IPS-20b (cell line): ENCODE results near the gene ARPP19.
A peak's percentile ranks its signal among the peaks of the same experiment; 100 is the strongest.
"Not testable (repeated sequence)": the region's sequence is repeated elsewhere in the genome, so short reads cannot be mapped to it uniquely, and the experiment has no call there.

Experiments
- H3K27ac ChIP-seq: one replicate; pipeline ENCODE4 v1.5.1; 2013; ENCODE audit warnings: low read length
- H3K27me3 ChIP-seq: 2 replicates; pipeline ENCODE4 v1.6.1; 2013; ENCODE audit warnings: mild to moderate bottlenecking, low read length, inconsistent platforms; ENCODE audit not compliant: insufficient read depth
- H3K36me3 ChIP-seq: 2 replicates; pipeline ENCODE4 v1.6.1; 2013; ENCODE audit warnings: low read depth, mild to moderate bottlenecking, inconsistent platforms, low read length, moderate library complexity; ENCODE audit not compliant: insufficient read depth
- H3K4me1 ChIP-seq: 2 replicates; pipeline ENCODE4 v1.6.1; 2013; ENCODE audit warnings: mild to moderate bottlenecking, control low read depth, inconsistent platforms, low read length, moderate library complexity; ENCODE audit not compliant: insufficient read depth
- H3K4me3 ChIP-seq: 2 replicates; pipeline ENCODE4 v1.5.1; 2013; ENCODE audit warnings: mild to moderate bottlenecking, low read length, inconsistent platforms
- H3K9ac ChIP-seq: 2 replicates; pipeline ENCODE4 v1.6.1; 2013; ENCODE audit warnings: low read depth, mild to moderate bottlenecking, inconsistent platforms, low read length, moderate library complexity
- H3K9me3 ChIP-seq: 2 replicates; pipeline ENCODE4 v1.6.1; 2013; ENCODE audit warnings: mild to moderate bottlenecking, low read depth, low read length, inconsistent platforms; ENCODE audit not compliant: insufficient read depth

ARPP19 gene

GRCh38 chr15:52568601-52569585 is at the start of gene ARPP19:
Gene ARPP19 (minus strand): TSS chr15:52569030. CDS start chr15:52568892, 138 bp downstream.
- Histone ChIP-seq H3K9ac (peak within 1 kb of the TSS; percentile 98), H3K36me3 (no peaks in the 10 kb centered on the region), H3K27me3 (no peaks in the 10 kb centered on the region), H3K27ac (peak within 1 kb of the TSS; percentile 84), H3K4me3 (peak within 1 kb of the TSS; percentile 82), H3K4me1 (peaks cover 6% of the 10 kb centered on the region; the same call in 1 of the 2 replicates), H3K9me3 (no peaks in the 10 kb centered on the region)

- no peaks in the 10 kb centered on the region for H3K9me3 ChIP-seq
- H3K4me1 ChIP-seq: no peaks in the 10 kb centered on the region
- H3K27ac ChIP-seq: no peak overlapping the region
- no peaks in the 10 kb centered on the region for H3K27me3 ChIP-seq
- no peak overlapping the region for H3K9ac ChIP-seq
- H3K4me3 ChIP-seq: no peak overlapping the region
- H3K36me3 ChIP-seq: no peaks in the 10 kb centered on the region
Observed at GRCh38 chr15:52617026-52617425, 48.2 kb upstream of the ARPP19 start.

- Histone ChIP-seq H3K36me3 (no peaks in the 10 kb centered on the region), H3K27ac (no peak overlapping the region), H3K4me1 (no peaks in the 10 kb centered on the region), H3K27me3 (no peaks in the 10 kb centered on the region), H3K9ac (no peak overlapping the region), H3K9me3 (no peaks in the 10 kb centered on the region), H3K4me3 (no peak overlapping the region)
Observed at GRCh38 chr15:52615302-52615701, 46.5 kb upstream of the ARPP19 start.

- Histone ChIP-seq H3K27me3 (no peaks in the 10 kb centered on the region), H3K9me3 (no peaks in the 10 kb centered on the region), H3K4me1 (no peaks in the 10 kb centered on the region), H3K4me3 (no peak overlapping the region), H3K27ac (no peak overlapping the region), H3K9ac (no peak overlapping the region), H3K36me3 (peaks cover 6% of the 10 kb centered on the region; the same call in 1 of the 2 replicates)
Observed at GRCh38 chr15:52609593-52609992, 40.8 kb upstream of the ARPP19 start.

GRCh38 chr15:52584414-52584813 is 15.6 kb upstream of the ARPP19 start:
- Histone ChIP-seq H3K4me3 (no peak overlapping the region), H3K27ac (no peak overlapping the region), H3K9me3 (no peaks in the 10 kb centered on the region), H3K27me3 (no peaks in the 10 kb centered on the region), H3K36me3 (no peaks in the 10 kb centered on the region), H3K4me1 (no peaks in the 10 kb centered on the region), H3K9ac (no peak overlapping the region)

- Histone ChIP-seq H3K27me3 (no peaks in the 10 kb centered on the region), H3K4me3 (no peak overlapping the region), H3K36me3 (no peaks in the 10 kb centered on the region), H3K4me1 (no peaks in the 10 kb centered on the region), H3K9ac (no peak overlapping the region), H3K9me3 (no peaks in the 10 kb centered on the region), H3K27ac (no peak overlapping the region)
Observed at GRCh38 chr15:52579852-52580251, 11.0 kb upstream of the ARPP19 start.

- no peak overlapping the region for H3K4me3 ChIP-seq
- H3K27me3 ChIP-seq: no peaks in the 10 kb centered on the region
- H3K4me1 ChIP-seq: no peaks in the 10 kb centered on the region
- H3K36me3 ChIP-seq: no peaks in the 10 kb centered on the region
- H3K9ac ChIP-seq: no peak overlapping the region
- H3K9me3 ChIP-seq: no peaks in the 10 kb centered on the region
- no peak overlapping the region for H3K27ac ChIP-seq
Observed at GRCh38 chr15:52576692-52577091, 7.9 kb upstream of the ARPP19 start.

GRCh38 chr15:52575573-52575972 is 6.7 kb upstream of the ARPP19 start:
- not testable (repeated sequence) for H3K4me1 ChIP-seq, H3K27me3 ChIP-seq, H3K9me3 ChIP-seq, H3K9ac ChIP-seq, H3K4me3 ChIP-seq, H3K27ac ChIP-seq, H3K36me3 ChIP-seq

GRCh38 chr15:52575072-52575471 is 6.2 kb upstream of the ARPP19 start:
- H3K36me3 ChIP-seq: no peaks in the 10 kb centered on the region
- no peaks in the 10 kb centered on the region for H3K9me3 ChIP-seq
- no peak overlapping the region for H3K4me3 ChIP-seq
- H3K4me1 ChIP-seq: no peaks in the 10 kb centered on the region
- no peaks in the 10 kb centered on the region for H3K27me3 ChIP-seq
- H3K9ac ChIP-seq: no peak overlapping the region
- H3K27ac ChIP-seq: no peak overlapping the region

GRCh38 chr15:52574623-52575022 is 5.8 kb upstream of the ARPP19 start:
- H3K36me3 ChIP-seq, H3K27ac ChIP-seq, H3K9me3 ChIP-seq, H3K27me3 ChIP-seq, H3K9ac ChIP-seq, H3K4me1 ChIP-seq, H3K4me3 ChIP-seq: not testable (repeated sequence)

- Histone ChIP-seq H3K9me3 (no peaks in the 10 kb centered on the region), H3K36me3 (no peaks in the 10 kb centered on the region), H3K27me3 (no peaks in the 10 kb centered on the region), H3K9ac (peak overlapping the region; percentile 98), H3K4me1 (peaks cover 6% of the 10 kb centered on the region; the same call in 1 of the 2 replicates), H3K27ac (peak overlapping the region; percentile 84), H3K4me3 (peak overlapping the region; percentile 82)
Observed at GRCh38 chr15:52567871-52568600, 794 bp downstream of the ARPP19 start.
